Measurements from ENCODE around the gene BAAT. TPM values are rescaled to one million over a fixed set of nuclear protein-coding genes. Genes with fewer than 3 reads are reported as not detected.

BAAT gene
- total RNA-seq, 1 experiment from 2014 or later = 0.17 TPM

DNA sequence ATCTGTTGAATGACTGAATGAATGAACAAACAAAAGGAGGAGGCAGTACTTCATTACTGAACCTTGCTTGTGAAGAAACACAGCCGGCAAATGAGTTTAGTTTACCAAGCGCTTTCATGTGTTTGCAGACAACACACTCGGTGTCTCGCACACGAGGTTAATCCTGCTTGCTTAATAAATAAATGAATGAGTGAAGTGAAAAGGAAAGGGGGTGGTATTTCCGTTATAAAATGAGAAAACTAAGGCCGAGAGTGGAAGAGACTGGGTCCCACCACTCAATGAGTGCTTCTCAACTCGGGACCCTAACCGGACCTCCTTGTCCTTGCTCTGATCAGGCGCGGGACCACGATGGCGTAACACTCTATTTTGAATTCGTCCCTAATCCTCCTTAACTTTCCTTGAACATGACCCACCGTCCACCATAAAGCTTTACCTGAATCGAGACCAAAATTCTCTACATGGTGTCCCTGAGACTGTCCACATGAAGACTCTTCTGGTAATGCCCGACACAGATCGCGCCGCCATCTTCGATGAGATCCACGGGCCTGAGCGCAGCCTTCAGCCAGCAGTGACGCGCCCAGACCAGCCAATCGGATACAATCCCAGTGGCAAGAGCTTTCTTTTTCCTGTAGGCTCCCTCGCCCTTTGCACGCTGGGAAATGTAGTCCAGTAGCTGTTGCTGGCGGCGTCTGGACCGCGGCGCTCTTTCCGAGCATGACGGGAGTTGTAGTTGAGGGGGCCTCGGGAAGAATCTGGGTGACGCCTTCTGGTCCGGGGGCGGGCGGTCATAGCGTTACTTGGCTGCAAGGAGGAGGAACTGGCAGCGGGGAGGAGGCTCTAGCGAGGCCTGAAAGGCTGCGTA lies 13.5 kb upstream of the BAAT start, which contains the start of the genes MRPL50 and ZNF189 (continued):
- TF ChIP-seq RELA (CRISPR knock-in tag; IDR thresholded peaks at IDR 0.05; ENCODE audit: borderline replicate concordance) = no peak
- no peak for TF ChIP-seq ZNF671 (CRISPR knock-in tag; IDR thresholded peaks at IDR 0.05)
- TF ChIP-seq, protein P1, sequence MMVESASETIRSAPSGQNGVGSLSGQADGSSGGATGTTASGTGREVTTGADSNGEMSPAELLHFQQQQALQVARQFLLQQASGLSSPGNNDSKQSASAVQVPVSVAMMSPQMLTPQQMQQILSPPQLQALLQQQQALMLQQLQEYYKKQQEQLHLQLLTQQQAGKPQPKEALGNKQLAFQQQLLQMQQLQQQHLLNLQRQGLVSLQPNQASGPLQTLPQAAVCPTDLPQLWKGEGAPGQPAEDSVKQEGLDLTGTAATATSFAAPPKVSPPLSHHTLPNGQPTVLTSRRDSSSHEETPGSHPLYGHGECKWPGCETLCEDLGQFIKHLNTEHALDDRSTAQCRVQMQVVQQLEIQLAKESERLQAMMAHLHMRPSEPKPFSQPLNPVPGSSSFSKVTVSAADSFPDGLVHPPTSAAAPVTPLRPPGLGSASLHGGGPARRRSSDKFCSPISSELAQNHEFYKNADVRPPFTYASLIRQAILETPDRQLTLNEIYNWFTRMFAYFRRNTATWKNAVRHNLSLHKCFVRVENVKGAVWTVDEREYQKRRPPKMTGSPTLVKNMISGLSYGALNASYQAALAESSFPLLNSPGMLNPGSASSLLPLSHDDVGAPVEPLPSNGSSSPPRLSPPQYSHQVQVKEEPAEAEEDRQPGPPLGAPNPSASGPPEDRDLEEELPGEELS (CRISPR knock-in tag; IDR thresholded peaks at IDR 0.05) = no peak
- no peak for TF ChIP-seq ZNF121 (CRISPR knock-in tag; IDR thresholded peaks at IDR 0.05)

DNA sequence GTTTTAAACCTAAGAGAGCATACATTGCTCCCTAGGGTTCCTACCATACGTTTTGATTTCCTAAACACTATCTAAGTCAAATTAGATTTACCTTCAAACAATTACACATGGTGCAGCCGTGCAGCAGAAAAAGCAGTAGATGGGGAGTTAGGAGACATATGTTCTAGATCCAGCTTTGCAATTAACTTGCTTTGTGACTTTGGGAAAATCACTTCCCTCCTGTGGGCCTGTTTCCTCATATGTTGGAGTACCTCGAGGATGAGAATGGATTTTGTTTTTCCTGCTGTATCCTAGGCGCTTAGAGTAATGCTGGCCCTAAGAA lies 12.9 kb upstream of the BAAT start:
- peaks cover 26% of the 10 kb centered on the region for H3K4me1 Mint-ChIP-seq
- ChIA-PET CTCF (no interaction called here), POLR2A (no interaction called here)
- TF ChIP-seq, protein P2, sequence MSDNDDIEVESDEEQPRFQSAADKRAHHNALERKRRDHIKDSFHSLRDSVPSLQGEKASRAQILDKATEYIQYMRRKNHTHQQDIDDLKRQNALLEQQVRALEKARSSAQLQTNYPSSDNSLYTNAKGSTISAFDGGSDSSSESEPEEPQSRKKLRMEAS (CRISPR knock-in tag; IDR thresholded peaks at IDR 0.05) = no peak
- TF ChIP-seq ZNF423 (CRISPR knock-in tag; IDR thresholded peaks at IDR 0.05) (no peak), JUN (CRISPR knock-in tag; IDR thresholded peaks at IDR 0.05) (no peak), FOXP1 (CRISPR knock-in tag; IDR thresholded peaks at IDR 0.05; ENCODE audit: borderline replicate concordance) (no peak), GTF2I (CRISPR knock-in tag; conservative IDR thresholded peaks at IDR 0.05) (no peak), ZNF396 (CRISPR knock-in tag; IDR thresholded peaks at IDR 0.05; ENCODE audit: borderline replicate concordance) (no peak), EMX1 (CRISPR knock-in tag; IDR thresholded peaks at IDR 0.05) (no peak), ZNF317 (CRISPR knock-in tag; IDR thresholded peaks at IDR 0.05; ENCODE audit: borderline replicate concordance, low read depth) (no peak), ESRRA (CRISPR knock-in tag; IDR thresholded peaks at IDR 0.05; ENCODE audit: borderline replicate concordance) (no peak), FOXJ3 (CRISPR knock-in tag; IDR thresholded peaks at IDR 0.05; ENCODE audit: borderline replicate concordance) (no peak), RELA (CRISPR knock-in tag; IDR thresholded peaks at IDR 0.05; ENCODE audit: borderline replicate concordance) (no peak)
- TF ChIP-seq, protein P3, sequence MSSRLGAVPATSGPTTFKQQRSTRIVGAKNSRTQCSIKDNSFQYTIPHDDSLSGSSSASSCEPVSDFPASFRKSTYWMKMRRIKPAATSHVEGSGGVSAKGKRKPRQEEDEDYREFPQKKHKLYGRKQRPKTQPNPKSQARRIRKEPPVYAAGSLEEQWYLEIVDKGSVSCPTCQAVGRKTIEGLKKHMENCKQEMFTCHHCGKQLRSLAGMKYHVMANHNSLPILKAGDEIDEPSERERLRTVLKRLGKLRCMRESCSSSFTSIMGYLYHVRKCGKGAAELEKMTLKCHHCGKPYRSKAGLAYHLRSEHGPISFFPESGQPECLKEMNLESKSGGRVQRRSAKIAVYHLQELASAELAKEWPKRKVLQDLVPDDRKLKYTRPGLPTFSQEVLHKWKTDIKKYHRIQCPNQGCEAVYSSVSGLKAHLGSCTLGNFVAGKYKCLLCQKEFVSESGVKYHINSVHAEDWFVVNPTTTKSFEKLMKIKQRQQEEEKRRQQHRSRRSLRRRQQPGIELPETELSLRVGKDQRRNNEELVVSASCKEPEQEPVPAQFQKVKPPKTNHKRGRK (CRISPR knock-in tag; IDR thresholded peaks at IDR 0.05; ENCODE audit: borderline replicate concordance) = no peak
- TF ChIP-seq, protein P4, sequence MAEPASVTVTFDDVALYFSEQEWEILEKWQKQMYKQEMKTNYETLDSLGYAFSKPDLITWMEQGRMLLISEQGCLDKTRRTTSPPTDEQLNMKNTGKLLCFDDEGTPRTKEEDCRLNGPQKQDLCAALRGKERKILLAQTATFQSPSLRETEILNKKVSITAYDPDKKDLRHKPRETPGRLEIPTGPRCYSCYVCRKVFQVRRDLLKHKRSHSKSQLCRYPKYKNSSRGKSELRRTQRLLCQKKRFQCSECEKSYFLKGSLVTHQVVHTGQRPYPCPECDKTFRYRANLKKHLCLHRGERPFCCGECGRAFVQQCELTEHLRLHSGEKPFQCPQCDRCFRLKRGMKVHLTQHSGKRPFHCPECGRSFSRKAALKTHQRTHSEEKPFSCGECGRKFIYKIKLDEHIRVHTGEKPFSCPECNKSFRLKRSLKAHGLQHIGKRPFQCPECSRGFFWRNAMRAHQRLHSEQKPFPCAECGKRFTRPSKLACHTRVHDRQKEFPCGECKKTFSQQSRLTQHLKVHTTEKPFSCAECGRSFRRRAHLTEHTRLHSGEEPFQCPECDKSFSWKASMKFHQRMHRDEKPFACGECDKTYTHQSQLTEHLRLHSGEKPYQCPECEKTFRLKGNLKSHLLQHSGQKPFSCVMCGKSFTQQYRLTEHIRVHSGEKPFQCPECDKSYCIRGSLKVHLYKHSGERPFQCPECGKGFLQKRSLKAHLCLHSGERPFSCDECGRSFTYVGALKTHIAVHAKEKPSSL (CRISPR knock-in tag; conservative IDR thresholded peaks at IDR 0.05) = no peak
- TF ChIP-seq, protein P5, sequence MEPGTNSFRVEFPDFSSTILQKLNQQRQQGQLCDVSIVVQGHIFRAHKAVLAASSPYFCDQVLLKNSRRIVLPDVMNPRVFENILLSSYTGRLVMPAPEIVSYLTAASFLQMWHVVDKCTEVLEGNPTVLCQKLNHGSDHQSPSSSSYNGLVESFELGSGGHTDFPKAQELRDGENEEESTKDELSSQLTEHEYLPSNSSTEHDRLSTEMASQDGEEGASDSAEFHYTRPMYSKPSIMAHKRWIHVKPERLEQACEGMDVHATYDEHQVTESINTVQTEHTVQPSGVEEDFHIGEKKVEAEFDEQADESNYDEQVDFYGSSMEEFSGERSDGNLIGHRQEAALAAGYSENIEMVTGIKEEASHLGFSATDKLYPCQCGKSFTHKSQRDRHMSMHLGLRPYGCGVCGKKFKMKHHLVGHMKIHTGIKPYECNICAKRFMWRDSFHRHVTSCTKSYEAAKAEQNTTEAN (CRISPR knock-in tag; IDR thresholded peaks at IDR 0.05) = no peak
- TF ChIP-seq, protein P6, sequence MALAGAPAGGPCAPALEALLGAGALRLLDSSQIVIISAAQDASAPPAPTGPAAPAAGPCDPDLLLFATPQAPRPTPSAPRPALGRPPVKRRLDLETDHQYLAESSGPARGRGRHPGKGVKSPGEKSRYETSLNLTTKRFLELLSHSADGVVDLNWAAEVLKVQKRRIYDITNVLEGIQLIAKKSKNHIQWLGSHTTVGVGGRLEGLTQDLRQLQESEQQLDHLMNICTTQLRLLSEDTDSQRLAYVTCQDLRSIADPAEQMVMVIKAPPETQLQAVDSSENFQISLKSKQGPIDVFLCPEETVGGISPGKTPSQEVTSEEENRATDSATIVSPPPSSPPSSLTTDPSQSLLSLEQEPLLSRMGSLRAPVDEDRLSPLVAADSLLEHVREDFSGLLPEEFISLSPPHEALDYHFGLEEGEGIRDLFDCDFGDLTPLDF (CRISPR knock-in tag; IDR thresholded peaks at IDR 0.05) = no peak
- TF ChIP-seq, protein P7, sequence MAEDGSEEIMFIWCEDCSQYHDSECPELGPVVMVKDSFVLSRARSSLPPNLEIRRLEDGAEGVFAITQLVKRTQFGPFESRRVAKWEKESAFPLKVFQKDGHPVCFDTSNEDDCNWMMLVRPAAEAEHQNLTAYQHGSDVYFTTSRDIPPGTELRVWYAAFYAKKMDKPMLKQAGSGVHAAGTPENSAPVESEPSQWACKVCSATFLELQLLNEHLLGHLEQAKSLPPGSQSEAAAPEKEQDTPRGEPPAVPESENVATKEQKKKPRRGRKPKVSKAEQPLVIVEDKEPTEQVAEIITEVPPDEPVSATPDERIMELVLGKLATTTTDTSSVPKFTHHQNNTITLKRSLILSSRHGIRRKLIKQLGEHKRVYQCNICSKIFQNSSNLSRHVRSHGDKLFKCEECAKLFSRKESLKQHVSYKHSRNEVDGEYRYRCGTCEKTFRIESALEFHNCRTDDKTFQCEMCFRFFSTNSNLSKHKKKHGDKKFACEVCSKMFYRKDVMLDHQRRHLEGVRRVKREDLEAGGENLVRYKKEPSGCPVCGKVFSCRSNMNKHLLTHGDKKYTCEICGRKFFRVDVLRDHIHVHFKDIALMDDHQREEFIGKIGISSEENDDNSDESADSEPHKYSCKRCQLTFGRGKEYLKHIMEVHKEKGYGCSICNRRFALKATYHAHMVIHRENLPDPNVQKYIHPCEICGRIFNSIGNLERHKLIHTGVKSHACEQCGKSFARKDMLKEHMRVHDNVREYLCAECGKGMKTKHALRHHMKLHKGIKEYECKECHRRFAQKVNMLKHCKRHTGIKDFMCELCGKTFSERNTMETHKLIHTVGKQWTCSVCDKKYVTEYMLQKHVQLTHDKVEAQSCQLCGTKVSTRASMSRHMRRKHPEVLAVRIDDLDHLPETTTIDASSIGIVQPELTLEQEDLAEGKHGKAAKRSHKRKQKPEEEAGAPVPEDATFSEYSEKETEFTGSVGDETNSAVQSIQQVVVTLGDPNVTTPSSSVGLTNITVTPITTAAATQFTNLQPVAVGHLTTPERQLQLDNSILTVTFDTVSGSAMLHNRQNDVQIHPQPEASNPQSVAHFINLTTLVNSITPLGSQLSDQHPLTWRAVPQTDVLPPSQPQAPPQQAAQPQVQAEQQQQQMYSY (CRISPR knock-in tag; IDR thresholded peaks at IDR 0.05) = no peak
- peaks cover 66% of the 10 kb centered on the region for H3K36me3 Mint-ChIP-seq
- no peaks in the 10 kb centered on the region for H3K27me3 Mint-ChIP-seq (ENCODE audit: low read depth)
- ATAC-seq = no peak
- H3K4me3 Mint-ChIP-seq = peak overlapping the region; percentile 99
- H3K9me3 Mint-ChIP-seq = peaks cover 29% of the 10 kb centered on the region
- peak overlapping the region; percentile 99 for H3K27ac Mint-ChIP-seq
- DNase-seq (ENCODE audit: low spot score) = no peak

All from WTC11 (cell line).